CD4-positive, alpha-beta T cell treated with Interferon alpha-2 for 1 hour (primary cell): ENCODE results near the gene MAP9.
"Not testable (repeated sequence)": the region's sequence is repeated elsewhere in the genome, so short reads cannot be mapped to it uniquely, and the experiment has no call there.

ENCODE experiments used
- DNase-seq, 2 donors: peaks; one replicate each; pipeline ENCODE4 v3.0.0-alpha.2; 2020 to 2022

MAP9 gene

DNA sequence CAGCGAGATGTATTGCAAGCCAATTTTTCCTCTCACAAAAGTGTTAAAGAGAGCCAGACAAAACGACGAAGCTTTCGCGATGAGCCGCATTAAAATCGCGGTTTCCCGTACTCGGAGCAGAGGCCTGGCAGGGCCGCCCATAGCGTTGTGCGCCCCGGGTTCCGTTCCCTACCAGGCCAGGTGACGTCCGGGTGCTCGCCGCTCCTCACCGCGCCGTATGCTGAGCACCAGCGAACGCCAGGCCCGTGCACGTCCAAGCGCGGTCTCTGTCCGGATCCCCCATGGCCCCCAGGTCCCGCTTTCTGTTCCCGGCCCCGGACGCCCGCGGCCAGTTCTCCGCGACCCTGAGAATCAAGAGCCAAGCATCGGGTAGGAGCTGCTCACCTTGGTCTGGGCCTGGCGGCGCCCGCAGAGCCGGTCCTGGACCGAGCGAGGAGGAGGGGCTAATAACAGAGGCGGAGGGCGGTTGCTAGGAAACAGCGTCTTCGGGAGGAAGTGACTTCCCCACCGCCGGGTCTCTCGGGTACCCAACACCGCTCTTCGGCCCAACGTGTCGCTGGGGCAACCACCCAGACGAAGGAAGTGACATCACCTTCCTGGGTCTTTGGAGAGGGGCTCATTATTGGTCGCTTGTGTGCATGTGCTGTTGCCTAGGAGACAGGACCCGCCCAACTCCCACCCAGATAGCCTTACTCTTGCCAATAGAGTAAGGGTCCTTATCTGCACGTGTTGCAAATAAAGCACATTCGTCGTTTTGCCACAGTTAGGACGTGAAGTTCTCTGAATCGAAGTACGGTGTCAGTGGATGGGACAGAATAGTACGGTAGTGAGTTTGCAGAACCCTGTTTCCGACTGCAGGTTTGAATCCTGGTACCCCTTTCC is at the start of gene MAP9:
TSS of gene MAP9 (minus strand) at position 579 of the 882 bp plus-strand sequence. CDS start 1,115 bp downstream, outside the sequence.
- DNase-seq, result peak; percentile 95 to 96

DNA sequence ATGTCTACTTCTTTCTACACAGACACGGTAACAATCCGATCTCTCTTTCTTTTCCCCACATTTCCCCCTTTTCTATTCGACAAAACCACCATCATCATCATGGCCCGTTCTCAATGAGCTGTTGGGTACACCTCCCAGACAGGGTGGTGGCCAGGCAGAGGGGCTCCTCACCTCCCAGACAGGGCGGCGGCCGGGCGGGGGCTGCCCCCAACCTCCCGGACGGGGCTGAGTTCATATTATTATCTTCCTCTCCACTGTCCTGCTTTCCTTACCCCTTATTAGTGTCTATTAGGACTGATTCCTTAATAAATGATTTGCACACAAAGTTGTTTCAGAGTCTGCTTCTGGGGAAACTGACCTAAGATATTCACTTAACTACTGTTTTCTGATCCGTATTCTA is 48.0 kb upstream of the MAP9 start:
- DNase-seq, result not testable (repeated sequence)

DNA sequence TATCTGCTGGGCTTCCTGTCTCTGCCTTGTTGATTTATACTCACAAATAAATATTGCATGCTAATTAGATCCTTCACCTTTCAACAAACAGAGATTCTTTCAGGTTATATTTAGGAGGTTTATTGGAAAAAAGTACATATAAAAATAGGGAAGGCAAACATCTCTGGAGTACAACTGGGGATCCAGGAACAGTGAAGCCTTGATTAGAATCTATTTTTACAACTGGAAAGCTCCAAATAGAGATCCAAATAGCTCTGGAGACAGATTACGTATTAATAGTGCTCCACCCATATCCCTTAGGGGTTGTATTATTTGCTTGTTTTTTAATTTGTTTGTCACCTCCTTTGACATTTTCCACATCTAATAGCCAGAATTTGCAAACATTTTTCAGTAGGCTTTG is 46.9 kb upstream of the MAP9 start:
- DNase-seq, result no peak

DNA sequence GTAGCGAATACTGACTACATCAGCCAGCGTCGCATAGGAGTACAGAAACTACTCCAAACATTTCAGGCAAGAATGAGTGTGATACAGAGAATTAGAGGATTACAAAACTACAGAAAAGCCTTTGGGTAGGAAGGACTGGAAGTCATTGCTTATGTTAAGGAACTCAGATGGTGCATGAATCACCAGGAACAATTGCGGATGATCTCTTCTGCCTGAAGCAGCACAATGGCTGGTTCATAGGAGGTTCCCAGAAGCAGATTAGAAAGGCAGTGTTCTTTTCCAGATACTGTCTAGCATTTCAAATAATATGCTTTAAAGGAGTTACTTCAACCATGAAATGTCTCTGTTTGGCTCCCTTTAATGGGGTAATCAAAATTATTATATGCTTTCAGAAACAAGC is 42.5 kb upstream of the MAP9 start:
- DNase-seq, result no peak

DNA sequence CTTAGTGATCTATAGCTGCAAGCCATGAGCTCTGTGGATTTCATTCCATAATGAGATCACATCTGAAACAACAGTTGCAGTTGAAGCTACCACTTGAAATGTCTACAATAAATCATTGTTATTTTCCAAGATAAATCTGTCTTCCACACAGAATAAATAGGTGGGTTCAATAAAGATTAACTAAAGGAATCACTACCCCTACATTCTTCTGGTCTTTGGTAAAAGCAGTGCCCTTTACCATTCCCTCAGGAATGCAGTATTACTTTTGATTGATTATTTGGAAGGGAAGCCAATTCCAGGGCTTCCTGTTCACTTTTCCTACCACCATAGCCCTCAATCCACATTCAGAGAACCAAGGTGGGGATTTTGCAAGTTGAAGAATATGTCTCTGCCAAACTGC is 38.9 kb upstream of the MAP9 start:
- no peak for DNase-seq

DNA sequence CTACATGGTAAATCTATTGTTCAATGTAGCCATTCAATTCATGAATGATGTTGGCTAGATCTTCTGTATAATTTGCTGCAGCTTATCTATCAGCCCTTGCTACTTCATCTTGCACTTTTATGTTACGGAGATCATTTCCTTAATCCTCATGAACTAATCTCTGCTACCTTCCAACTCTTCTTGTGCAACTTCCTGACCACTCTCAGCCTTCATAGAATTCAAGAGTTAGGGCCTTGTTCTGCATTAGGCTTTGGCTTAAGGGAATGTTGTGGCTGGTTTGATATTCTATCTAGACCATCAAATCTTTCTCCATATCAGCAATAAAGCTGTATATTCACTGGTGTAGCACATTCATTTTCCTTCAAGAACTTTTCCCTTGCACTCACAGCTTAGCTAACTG is 36.7 kb upstream of the MAP9 start:
- DNase-seq, result no peak

DNA sequence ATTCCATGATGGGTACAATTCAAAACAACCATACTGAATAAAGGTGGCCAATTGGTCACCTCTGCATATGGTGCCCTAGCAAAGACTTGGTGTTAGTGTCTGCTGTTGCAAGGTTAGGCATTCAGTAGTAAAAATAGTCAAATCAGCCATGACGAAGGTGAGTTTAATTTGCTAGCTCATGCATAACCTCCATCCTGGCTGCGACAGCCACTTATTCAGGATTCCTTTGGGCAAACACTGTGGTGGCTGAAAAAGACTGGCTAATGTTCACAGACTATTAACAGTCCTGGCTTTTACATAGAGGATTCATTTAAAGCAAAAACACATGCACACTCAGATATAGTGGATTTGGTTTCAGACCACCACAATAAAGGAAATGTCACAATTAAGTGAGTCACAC is 34.8 kb upstream of the MAP9 start:
- DNase-seq, result no peak

DNA sequence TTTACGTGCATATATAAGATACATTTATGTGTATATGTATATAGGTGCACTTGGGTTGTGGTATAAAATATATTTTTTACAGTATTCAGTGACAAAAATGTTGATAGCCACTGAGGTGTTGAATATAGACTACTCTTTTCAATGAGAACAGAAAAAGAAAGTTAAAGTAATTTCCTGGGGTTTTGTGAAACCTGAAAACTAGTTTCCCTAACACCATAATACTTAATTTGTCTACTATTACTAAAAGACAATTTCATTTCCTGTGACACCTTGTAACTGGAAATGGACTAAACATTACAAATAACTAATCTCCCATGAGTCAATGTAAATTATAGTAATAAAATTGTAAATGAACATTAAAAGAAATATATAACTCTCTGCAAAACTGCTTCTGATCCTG is 32.0 kb upstream of the MAP9 start:
- no peak for DNase-seq

DNA sequence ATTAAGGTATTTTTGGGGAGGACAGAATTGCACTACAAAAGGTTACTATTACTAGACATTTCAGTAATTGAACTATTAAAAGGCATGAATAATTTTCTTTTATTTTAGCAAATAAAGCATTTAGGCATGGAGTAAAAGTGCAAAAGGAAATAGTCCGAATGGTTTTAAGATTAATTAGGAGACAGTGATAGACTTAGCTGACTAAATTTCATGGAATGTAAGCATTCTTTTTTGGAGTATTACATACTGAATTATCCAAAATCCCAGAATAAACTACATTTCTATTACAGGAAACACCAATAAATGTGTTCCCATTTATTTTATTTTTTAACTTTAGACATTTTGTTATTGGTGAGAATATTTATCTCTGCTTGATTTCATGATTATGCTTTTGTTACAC is 30.7 kb upstream of the MAP9 start:
- DNase-seq, result no peak

DNA sequence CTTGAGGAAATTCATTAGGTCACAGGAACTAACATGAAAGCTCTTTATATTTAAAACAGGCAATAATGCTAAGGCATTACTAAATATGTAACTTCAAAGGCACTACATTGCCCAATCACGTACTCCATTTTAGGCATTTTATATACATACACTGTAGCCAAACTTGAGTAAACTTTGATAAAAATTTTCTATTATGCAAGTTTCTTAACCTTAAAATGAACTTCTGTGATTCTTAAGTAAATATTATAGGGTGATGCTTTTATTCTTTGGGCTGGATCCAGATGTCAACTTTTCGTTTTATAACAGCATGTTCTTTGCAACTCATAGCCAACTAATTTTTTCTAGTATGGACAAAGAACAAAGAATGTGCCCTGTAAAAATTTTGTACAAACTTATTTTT is 28.3 kb upstream of the MAP9 start:
- DNase-seq, result no peak

DNA sequence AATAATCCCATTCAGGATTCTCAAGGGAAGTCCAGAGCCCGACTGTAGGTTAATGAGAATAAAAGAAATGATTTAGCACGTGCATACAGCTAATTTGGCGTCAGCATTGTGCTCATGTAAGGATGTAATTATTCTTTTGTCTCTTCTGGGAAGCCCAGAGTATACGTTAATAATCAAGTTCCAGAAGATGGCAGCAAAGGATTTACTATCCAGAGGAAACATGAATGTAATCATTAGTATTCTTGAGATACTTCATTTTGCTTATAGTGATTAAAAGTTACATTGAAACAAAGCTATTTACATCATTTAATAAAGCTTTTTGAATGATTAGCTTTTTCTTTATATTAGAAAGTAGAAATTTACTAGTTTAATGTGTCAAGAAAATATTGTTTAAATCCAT is 27.1 kb upstream of the MAP9 start:
- DNase-seq, result no peak

DNA sequence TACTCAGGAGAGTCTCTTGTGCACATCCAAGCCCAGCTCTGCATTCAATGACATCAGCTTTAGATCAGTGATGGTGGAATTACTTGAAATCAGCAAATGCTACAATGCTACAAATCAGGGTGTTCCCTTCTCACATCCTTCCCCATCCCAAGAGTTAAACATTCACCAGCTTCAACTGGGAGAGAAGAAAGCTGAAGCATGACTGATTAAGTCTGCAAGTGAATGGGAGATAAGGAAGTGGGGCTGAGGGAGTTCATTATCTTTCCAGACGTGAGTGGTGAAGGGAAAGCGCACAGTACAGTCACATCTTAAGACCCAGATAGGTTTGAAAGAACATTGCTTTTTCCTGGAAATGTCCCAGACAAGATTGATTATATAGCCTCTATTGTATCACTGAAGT is 26.2 kb upstream of the MAP9 start:
- DNase-seq, result no peak

DNA sequence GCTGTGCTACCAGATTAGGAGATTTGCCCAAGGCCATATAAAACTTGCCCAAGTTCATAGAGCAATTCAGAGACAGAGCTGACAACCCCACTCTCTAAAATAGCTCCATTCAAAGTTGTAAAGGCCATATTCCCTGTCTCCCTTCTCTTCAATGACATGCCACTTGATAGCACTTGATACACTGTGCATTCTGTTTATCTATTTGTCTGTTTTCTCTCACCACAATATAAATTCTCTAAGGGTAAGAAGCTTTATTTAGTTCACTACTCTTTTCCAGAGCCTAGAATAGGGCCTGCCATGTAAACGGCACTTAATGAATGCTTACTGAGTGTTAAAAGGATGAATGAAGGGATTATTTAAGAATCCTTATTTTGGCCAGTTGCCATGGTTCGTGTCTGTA is 24.1 kb upstream of the MAP9 start:
- DNase-seq, result no peak

DNA sequence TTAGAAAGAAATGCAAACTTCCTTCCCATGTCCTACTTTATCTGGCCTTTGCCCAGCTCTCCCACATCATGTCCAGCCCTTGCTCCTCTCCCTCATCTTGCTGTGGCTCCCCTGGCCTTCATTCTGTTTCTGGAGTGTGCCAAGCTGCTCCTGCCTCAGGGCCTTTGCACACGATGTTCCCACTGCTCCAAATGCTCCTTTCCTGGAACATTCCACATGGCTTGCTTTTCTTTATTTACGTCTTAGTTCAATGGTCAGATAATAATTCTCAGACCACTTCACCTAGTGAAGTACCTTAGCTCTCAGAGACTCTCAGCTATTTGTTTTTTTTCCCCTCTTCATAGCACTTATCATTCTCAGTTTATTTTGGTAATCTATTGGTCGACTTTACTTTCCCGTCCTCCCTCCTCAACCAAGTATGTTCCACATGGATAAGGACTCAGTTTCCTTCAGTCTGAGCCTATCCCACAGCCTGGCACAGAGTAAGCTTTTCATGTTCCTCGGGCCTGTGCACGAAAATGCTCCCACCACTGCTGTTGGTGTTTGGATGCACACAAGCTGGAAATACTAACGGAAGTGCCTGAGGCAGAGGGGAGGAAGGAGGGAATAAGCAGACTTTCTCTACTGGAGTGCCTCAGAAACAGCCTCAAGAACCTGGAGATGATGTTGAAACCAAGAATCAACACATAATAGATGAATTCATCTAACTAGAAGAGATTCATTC is 23.4 kb upstream of the MAP9 start:
- DNase-seq, result no peak

DNA sequence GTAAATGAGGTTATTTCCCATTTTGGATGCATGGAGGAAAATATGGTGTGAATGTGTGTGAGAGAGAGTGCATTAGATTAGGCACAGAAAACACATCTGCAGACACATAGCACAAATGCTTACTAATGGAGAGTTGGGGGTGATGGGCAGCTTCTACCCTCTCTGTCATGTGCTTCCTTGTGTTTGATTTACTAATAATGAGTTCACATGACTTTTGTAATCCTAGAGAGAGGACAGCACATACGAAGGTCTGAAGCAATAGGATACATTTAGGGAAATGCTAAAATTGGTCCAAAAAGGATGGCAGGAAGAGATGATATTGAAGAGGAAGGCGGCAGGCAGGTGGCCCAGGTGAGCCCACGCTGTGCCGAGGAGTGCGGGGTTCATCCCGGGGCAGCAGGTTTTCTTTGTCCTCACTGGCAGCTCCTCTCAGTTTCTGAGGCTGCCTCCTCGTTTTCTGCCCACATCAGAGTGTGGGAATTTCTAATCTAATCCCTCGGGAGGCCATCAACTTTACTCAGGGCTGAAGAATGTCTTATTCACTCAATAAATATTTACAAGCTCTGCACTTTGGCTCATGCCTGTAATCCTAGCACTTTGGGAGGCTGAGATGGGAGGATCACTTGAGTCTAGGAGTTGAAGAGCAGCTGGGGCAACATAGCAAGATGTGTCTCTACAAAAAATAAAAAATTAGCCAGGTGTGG is 15.9 kb upstream of the MAP9 start:
- no peak for DNase-seq

DNA sequence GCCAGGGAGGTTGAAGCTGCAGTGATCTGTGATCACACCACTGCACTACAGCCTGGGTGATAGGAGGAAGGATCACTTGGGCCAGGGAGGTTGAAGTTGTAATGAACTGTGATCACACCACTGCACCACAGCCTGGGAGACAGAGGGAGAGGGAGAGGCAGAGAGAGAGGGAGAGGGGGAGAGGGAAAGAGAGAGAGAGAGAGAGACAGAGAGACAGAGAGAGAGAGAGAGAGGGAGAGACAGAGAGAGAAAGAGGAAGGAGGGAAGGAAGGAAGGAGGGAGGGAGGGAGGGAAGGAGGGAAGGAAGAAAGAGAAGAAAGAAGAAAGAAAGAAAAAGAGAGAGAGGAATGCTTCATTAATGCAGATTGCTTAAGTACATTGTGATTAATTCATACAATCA is 15.2 kb upstream of the MAP9 start:
- no peak for DNase-seq

DNA sequence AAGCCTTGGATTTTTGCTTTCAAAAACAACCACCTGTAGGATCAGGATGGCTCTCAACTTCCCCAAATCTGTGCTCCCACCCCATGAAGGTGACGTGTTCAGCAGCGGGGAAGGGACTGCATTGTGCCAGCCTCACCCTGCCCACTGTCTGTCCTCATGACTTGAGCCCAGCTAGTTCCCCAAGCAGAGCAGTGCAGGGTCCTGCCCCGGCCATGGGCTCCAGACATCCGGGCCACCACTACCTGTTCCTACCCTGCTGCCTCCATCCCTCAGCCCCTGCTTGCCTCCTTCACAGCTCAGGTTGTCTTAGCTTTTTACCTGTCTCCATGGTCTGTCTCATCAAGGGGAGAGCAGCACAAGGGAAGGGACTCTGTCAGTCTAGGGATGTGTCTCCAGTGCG is 11.4 kb upstream of the MAP9 start:
- no peak for DNase-seq

DNA sequence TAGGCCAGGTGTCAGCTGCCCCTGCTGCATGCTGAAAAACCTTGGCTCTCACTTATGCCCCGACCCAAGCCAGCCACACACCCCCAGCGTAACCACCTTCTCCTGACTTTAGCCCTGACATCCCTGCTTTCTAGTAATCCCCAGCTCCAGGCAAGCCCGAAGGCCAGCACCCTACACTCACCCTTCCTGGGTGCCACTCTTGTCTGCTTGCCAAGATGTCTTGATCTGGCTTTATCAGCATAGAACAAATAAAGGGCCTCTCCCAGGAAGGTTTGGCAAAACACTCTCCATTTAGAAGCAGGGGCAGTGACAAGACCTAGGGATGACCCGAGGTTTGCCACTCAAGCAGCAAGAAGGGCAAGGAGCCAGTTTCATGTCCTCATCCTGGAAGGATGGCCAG is 6.8 kb upstream of the MAP9 start:
- DNase-seq, result no peak

DNA sequence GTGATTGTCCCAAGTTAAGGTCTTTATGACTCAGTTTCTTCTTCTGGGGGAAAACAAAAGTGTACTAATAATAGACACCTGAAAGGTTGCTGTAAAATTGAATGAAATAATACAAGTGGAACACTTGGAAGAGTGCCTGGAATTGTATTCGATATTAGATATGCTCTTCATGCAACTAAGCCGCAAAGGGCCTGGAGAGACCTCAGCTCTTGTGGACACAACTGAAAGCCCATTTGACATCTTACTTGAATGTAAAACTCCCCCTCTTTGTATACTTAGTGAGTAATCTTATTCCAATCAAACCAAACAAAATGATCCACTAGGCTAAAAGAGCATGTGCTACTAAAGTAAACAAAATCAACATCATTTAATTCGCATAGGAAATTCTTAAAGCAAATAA is 511 bp upstream of the MAP9 start:
- DNase-seq, result peak in 1 of 2 donors; percentile 7

DNA sequence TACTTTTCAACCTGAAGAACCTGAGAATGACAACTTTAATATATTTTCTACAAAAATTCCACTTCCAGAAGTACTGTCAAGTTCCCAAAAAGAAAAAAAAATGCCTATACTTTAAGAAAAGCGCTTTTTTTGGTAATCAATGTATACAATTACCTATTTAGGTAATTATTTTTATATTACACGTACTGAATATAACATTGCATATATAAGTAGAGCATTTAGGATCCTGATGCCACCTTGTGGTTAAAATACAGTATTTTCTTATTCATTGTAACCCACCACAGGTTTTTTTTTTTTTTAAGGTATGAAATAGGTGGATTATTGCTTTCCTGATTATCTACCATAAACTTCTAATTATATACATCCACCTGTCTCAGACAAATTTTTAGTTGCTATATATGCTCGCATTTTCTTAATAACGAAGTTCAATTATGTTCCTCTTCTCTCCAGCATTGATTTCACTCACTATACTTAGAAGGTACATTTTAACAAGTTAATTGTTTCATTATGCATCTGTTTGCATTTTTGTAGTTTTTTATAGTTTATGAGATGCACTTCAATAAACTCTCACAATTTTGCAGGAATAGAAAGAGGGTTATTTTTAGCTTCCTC is 5.2 kb downstream of the MAP9 start:
- DNase-seq, result peak in 1 of 2 donors; percentile 47

DNA sequence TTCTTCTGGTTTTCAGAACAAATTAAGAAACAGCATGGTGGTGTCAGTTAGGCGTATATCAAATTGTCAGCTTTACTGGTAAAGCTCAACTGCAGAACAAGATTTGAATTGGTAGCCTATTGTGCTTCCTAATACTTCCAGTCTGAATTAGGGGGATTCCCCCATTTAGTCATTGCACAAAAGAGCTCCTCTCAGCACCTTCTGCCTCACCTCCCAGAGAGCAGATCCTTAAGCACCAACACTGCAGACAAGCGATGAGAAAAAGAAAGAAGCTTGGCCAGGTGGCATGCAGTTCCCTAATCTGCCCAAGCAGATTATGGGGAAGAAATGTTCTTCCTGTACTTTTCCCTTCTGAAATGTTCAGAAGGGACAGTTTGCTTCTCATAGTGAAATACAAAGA is 9.2 kb downstream of the MAP9 start:
- DNase-seq, result no peak

DNA sequence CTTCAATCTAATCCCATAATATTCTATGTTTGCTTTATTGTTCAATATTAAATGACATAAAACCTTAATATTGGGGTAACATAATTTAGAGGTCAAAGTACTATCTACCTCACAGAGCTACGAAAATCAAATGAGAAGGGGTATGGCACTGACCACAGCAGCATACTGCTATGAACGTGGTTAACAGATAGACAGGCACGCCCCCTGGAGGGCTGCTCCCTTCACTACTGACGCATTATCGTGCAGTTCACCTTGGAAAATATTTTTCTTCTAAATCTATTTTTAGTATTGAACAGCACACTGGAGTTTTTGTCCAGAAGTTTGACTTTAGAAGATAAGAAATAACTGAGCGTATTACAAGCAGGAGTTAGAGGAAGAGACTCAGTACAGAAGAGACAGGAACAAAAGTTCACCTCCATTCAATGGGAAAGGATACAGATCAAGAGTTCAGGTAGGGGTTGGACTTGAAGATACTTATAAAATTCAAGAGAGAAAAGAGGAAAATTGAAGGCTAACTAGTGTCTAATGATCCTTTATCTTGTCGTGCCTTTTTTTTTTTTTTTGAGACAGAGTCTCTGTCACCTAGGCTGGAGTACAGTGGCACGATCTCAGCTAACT is 22.7 kb downstream of the MAP9 start:
- DNase-seq, result peak; percentile 11 to 30

DNA sequence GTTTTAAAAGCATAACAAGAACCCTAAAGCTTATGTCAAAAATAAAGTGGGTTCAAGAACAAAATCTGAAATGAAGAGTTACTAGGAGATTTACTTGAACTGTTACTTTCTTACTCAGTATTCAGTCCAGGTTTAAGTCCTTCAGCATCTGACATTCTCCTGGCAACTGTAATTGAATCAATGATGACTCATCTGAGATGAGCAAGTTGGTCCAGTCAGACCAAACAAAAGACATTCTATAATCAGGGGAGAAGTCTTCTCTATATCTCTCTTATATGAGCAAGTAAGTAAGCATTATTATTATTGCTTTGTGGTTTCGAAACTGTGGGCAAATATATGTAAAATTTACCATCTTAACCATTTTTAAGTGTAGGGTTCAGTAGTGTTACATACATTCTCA is 34.6 kb downstream of the MAP9 start:
- DNase-seq, result no peak
